ENCODE data around the gene VWF.

VWF gene

DNA sequence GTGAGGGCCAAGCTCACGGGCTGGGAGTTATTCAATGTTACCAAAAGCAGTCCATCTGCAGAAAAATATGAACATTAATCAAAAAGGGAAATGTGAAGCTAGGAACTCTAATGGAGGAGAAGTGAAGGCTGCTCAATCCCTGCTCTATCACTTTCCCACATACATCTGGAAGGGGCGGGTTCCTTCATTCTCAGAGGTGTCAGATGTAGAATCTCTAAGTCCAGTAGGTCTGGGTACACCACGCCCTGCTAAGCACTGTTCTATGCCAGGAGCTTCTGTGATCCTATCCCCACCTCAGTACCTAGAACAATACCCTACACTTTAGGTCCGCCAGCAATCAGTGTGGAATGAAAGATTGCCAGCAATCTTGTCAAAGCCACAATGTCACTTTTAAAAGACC lies 142.4 kb downstream of the VWF start:
- TF ChIP-seq, protein P1, sequence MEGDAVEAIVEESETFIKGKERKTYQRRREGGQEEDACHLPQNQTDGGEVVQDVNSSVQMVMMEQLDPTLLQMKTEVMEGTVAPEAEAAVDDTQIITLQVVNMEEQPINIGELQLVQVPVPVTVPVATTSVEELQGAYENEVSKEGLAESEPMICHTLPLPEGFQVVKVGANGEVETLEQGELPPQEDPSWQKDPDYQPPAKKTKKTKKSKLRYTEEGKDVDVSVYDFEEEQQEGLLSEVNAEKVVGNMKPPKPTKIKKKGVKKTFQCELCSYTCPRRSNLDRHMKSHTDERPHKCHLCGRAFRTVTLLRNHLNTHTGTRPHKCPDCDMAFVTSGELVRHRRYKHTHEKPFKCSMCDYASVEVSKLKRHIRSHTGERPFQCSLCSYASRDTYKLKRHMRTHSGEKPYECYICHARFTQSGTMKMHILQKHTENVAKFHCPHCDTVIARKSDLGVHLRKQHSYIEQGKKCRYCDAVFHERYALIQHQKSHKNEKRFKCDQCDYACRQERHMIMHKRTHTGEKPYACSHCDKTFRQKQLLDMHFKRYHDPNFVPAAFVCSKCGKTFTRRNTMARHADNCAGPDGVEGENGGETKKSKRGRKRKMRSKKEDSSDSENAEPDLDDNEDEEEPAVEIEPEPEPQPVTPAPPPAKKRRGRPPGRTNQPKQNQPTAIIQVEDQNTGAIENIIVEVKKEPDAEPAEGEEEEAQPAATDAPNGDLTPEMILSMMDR (IDR thresholded peaks at IDR 0.05; ENCODE audit: low read depth, low read length, missing control alignments), result no peak
- H3K4me3 ChIP-seq (ENCODE audit: low read depth, low read length), result no peak overlapping the region
- no peak for DNase-seq (ENCODE audit: low read depth)
- in situ Hi-C loops (cut with HindIII; ENCODE audit: low sequenced_read_pairs), result no loop called here

DNA sequence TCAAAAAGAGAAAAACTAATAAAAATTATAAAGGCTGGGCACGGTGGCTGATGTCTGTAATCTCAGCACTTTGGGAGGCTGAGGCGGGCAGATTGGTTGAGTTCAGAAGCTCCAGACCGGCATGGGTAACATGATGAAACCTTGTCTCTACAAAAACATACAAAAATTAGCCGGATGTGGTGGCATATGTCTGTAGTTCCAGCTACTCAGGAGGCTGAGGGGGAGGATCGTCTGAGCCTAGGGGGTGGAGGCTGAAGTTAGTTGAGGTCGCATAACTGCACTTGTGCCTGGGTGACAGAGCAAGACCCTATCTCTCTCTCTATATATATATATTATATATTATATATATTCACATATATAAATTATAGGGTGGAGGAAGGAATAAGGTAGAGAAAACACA lies 146.9 kb downstream of the VWF start:
- TF ChIP-seq, protein P1 (IDR thresholded peaks at IDR 0.05; ENCODE audit: low read depth, low read length, missing control alignments), result no peak
- H3K4me3 ChIP-seq (ENCODE audit: low read depth, low read length), result no peak overlapping the region
- DNase-seq (ENCODE audit: low read depth), result no peak
- in situ Hi-C loops (cut with HindIII; ENCODE audit: low sequenced_read_pairs), result no loop called here

DNA sequence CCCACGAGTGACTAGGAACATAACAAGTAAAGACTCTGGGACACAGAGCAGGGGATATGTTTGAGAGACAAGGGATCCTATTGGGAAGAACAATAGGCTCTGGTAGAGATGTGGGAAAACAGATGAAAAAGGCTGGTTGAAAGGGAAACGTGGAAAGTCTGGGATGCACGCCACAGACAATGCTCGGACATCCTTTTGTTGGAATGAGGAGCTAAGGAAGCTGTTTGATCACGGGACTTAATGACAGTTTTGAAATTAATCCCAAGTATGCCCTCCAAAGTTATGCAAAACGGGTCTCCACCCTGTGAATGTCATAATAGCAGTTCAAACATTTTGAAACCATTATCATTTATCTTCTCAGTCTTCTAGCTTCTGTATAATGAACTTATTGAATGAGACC lies 147.8 kb downstream of the VWF start:
- TF ChIP-seq, protein P1 (IDR thresholded peaks at IDR 0.05; ENCODE audit: low read depth, low read length, missing control alignments), result no peak
- in situ Hi-C loops (cut with HindIII; ENCODE audit: low sequenced_read_pairs), result no loop called here
- no peak for DNase-seq (ENCODE audit: low read depth)
- no peak overlapping the region for H3K4me3 ChIP-seq (ENCODE audit: low read depth, low read length)

DNA sequence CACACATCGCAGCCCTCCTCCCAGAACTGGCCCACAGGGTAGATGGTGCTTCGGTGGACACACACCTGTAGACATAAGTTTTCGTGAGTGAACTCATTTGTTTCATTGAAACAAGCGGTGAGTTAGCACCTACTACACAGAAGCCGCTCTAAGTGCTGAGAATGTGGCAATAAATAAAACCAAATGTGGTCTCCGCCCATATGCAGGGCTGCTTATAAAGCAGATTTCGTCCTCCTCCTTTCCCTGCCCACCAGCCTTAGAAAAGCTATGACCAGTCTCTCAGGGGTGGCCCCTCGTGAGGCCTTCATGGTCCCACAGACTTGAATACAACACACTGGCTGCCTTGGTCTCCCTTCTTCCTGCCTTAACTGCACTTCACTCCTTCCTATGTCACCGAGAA lies 148.3 kb downstream of the VWF start:
- no peak for DNase-seq (ENCODE audit: low read depth)
- in situ Hi-C loops (cut with HindIII; ENCODE audit: low sequenced_read_pairs), result no loop called here
- TF ChIP-seq, protein P1 (IDR thresholded peaks at IDR 0.05; ENCODE audit: low read depth, low read length, missing control alignments), result no peak
- H3K4me3 ChIP-seq (ENCODE audit: low read depth, low read length), result no peak overlapping the region

DNA sequence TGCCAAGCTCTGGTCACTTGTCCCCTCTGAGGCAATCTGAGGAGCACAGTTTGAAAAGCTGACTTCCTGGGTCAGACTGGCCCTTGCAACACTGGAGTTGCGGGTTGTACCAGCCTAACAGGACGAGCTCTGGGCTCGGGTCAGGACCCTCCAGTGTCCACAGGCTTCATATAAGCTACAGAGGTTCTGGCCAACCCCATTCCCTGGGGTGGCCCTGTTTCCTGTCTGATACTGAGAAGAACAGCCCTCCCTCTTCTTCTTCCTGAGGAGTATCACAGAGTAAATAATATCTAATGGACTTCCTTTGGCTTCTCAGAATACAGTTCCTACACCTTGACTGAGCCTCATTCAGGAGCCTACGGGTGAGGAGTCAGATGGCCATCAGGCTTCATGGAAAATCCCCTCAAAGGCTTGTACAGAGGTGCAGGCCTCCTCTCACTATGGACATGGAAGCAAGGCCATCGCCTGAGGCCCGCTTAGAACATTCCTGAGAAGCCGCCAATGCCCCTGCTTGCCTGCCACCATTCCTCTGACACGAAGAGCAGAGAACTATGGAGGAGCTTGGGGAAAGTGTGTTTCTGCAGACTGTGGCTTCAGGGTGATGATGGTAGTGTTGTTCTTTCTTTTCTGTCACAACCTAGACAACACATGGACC lies 150.9 kb downstream of the VWF start:
- in situ Hi-C loops (cut with HindIII; ENCODE audit: low sequenced_read_pairs), result no loop called here
- no peak for DNase-seq (ENCODE audit: low read depth)
- TF ChIP-seq, protein P1 (IDR thresholded peaks at IDR 0.05; ENCODE audit: low read depth, low read length, missing control alignments), result no peak
- H3K4me3 ChIP-seq (ENCODE audit: low read depth, low read length), result no peak overlapping the region

DNA sequence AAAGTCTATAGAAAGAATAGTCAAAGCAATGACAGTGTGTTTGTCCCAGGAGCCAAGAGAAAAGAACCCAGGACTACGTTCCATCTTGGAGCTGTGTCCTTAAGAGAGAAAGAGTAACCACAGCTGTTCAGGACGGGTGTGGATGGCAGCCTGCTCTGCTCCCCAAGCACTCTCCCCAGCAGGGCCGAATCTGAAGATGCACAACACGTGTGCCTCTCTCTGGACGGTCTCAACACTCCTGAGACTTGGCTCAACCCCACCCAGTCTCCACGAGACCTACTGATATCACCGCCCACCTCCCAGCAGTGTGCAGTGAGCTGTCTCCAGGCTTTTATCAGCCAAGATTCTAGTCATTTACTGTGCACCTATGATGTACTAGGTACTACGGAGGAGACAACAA lies 152.1 kb downstream of the VWF start:
- DNase-seq (ENCODE audit: low read depth), result no peak
- in situ Hi-C loops (cut with HindIII; ENCODE audit: low sequenced_read_pairs), result no loop called here
- TF ChIP-seq, protein P1 (IDR thresholded peaks at IDR 0.05; ENCODE audit: low read depth, low read length, missing control alignments), result no peak
- no peak overlapping the region for H3K4me3 ChIP-seq (ENCODE audit: low read depth, low read length)

All from astrocyte of the cerebellum (primary cell).